ENCODE results near the gene MET.
A peak's percentile ranks its signal among the peaks of the same experiment; 100 is the strongest.
"Not testable (repeated sequence)": the region's sequence is repeated elsewhere in the genome, so short reads cannot be mapped to it uniquely, and the experiment has no call there.

MET gene

DNA sequence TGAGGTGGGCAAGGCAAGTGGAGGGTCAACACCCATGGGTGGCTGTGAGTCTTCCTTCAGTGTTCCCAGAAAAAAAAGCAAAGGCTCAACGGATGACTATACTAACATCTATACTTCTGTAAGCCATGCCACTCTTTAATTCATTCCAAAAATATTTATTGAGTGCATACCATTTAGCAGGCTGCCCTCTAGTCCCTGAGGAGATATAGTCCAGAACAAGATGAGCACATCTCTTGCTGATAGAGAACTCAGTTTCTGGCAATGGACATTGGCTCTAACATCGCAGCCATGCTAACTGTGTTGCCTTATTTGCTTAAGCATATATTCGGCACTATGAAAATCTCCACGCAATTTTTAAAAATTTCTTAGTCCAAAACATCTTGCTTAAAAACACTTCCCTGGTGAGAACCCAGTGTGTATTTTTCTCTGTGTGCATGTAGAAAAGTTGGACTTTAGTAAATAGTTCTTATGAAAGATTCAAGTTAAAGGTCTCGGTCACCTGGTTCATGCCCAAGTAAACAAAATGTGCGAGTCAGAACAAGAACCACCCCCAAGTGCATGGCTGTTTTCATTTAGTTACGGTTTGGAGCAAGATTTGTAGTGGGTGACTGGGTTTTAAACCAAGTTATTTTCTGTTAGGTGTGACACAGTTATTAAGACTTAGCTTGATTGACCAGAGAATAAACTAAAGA is 69.8 kb downstream of the MET start:
- peaks cover 0 to 4% (median 0%) of the 10 kb centered on the region in 5 donors for H3K36me3 ChIP-seq (ENCODE audit: control insufficient read depth in 5 of 5, insufficient read depth in 5 of 5, low read length in 5 of 5)
- no peak overlapping the region for H3K9ac ChIP-seq (ENCODE audit: low read length in 5 of 5)
- no peaks in the 10 kb centered on the region for H3K27me3 ChIP-seq (ENCODE audit: control insufficient read depth in 5 of 5, insufficient read depth in 4 of 5, low read length in 5 of 5)
- H3K4me1 ChIP-seq (ENCODE audit: control insufficient read depth in 5 of 5, insufficient read depth in 5 of 5, low read length in 5 of 5) = peaks cover 0 to 38% (median 15%) of the 10 kb centered on the region in 5 donors
- no peak overlapping the region for H3K4me3 ChIP-seq (ENCODE audit: low read depth in 1 of 5, low read length in 5 of 5)
- H3K9me3 ChIP-seq (ENCODE audit: control insufficient read depth in 5 of 5, low read length in 5 of 5) = no peaks in the 10 kb centered on the region
- no peak overlapping the region for H3K27ac ChIP-seq (ENCODE audit: low read depth, low read length)

DNA sequence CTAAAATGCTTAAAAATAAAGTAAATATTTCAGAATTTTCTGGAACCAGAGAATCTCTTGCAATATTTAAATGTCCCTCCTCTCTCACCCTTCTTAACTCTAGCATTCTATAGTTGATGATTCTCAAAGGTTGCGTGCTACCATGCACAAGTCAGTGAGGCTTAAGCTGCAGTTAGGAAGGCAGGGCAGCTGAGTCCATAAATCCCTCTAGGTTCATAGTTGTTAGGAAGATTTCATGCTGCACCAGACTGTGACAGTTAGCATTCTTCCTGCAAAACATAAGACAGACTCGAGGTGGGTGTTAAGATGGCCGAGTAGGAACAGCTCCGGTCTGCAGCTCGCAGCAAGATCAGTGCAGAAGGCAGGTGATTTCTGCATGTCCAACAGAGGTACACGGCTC is 70.6 kb downstream of the MET start:
- no peak overlapping the region for H3K27ac ChIP-seq (ENCODE audit: low read depth, low read length)
- peaks cover 0 to 4% (median 0%) of the 10 kb centered on the region in 5 donors for H3K36me3 ChIP-seq (ENCODE audit: control insufficient read depth in 5 of 5, insufficient read depth in 5 of 5, low read length in 5 of 5)
- no peaks in the 10 kb centered on the region for H3K27me3 ChIP-seq (ENCODE audit: control insufficient read depth in 5 of 5, insufficient read depth in 4 of 5, low read length in 5 of 5)
- no peak overlapping the region for H3K9ac ChIP-seq (ENCODE audit: low read length in 5 of 5)
- H3K4me1 ChIP-seq (ENCODE audit: control insufficient read depth in 5 of 5, insufficient read depth in 5 of 5, low read length in 5 of 5) = peaks cover 0 to 30% (median 7%) of the 10 kb centered on the region in 5 donors
- H3K4me3 ChIP-seq (ENCODE audit: low read depth in 1 of 5, low read length in 5 of 5) = no peak overlapping the region
- no peaks in the 10 kb centered on the region for H3K9me3 ChIP-seq (ENCODE audit: control insufficient read depth in 5 of 5, low read length in 5 of 5)

DNA sequence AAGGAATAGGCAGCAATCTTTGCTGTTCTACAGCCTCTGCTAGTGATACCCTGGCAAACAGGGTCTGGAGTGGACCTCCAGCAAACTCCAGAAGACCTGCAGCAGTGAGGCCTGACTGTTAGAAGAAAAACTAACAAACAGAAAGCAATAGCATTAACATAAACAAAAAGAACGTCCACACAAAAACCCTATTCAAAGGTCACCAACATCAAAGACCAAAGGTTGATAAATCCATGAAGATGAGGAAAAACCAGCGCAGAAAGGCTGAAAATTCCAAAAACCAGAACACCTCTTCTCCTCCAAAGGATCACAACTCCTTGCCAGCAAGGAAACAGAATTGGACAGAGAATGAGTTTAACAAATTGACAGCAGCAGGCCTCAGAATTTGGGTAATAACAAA is 71.8 kb downstream of the MET start:
- not testable (repeated sequence) for H3K9me3 ChIP-seq (ENCODE audit: control insufficient read depth in 5 of 5, low read length in 5 of 5); H3K4me3 ChIP-seq (ENCODE audit: low read depth in 1 of 5, low read length in 5 of 5); H3K9ac ChIP-seq (ENCODE audit: low read length in 5 of 5); H3K36me3 ChIP-seq (ENCODE audit: control insufficient read depth in 5 of 5, insufficient read depth in 5 of 5, low read length in 5 of 5); H3K27ac ChIP-seq (ENCODE audit: low read depth, low read length); H3K27me3 ChIP-seq (ENCODE audit: control insufficient read depth in 5 of 5, insufficient read depth in 4 of 5, low read length in 5 of 5)
- H3K4me1 ChIP-seq (ENCODE audit: control insufficient read depth in 5 of 5, insufficient read depth in 5 of 5, low read length in 5 of 5) = peaks cover 0 to 23% (median 4%) of the 10 kb centered on the region in 5 donors

DNA sequence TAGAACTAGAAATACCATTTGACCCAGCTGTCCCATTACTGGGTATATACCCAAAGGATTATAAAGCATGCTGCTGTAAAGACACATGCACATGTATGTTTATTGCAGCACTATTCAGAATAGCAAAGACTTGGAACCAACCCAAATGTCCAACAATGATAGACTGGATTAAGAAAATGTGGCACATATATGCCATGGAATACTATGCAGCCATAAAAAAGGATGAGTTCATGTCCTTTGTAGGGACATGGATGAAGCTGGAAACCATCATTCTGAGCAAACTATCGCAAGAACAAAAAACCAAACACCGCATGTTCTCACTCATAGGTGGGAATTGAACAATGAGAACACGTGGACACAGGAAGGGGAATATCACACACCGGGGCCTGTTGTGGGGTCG is 74.4 kb downstream of the MET start:
- not testable (repeated sequence) for H3K4me1 ChIP-seq (ENCODE audit: control insufficient read depth in 5 of 5, insufficient read depth in 5 of 5, low read length in 5 of 5); H3K27ac ChIP-seq (ENCODE audit: low read depth, low read length); H3K4me3 ChIP-seq (ENCODE audit: low read depth in 1 of 5, low read length in 5 of 5); H3K9ac ChIP-seq (ENCODE audit: low read length in 5 of 5); H3K36me3 ChIP-seq (ENCODE audit: control insufficient read depth in 5 of 5, insufficient read depth in 5 of 5, low read length in 5 of 5); H3K9me3 ChIP-seq (ENCODE audit: control insufficient read depth in 5 of 5, low read length in 5 of 5); H3K27me3 ChIP-seq (ENCODE audit: control insufficient read depth in 5 of 5, insufficient read depth in 4 of 5, low read length in 5 of 5)

DNA sequence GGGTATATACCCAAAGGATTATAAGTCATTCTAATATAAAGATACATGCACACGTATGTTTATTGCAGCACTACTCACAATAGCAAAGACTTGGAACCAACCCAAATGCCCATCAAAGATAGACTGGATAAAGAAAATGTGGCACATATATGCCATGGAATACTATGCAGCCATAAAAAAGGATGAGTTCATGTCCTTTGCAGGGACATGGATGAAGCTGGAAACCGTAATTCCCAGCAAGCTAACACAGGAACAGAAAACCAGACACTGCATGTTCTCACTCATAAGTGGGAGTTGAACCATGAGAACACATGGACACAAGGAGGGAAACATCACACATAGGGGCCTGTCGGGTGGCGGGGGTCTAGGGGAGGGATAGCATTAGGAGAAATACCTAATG is 79.1 kb downstream of the MET start:
- not testable (repeated sequence) for H3K9ac ChIP-seq (ENCODE audit: low read length in 5 of 5); H3K27me3 ChIP-seq (ENCODE audit: control insufficient read depth in 5 of 5, insufficient read depth in 4 of 5, low read length in 5 of 5); H3K36me3 ChIP-seq (ENCODE audit: control insufficient read depth in 5 of 5, insufficient read depth in 5 of 5, low read length in 5 of 5); H3K4me3 ChIP-seq (ENCODE audit: low read depth in 1 of 5, low read length in 5 of 5); H3K27ac ChIP-seq (ENCODE audit: low read depth, low read length); H3K9me3 ChIP-seq (ENCODE audit: control insufficient read depth in 5 of 5, low read length in 5 of 5)
- H3K4me1 ChIP-seq (ENCODE audit: control insufficient read depth in 5 of 5, insufficient read depth in 5 of 5, low read length in 5 of 5) = peaks cover 0 to 12% (median 0%) of the 10 kb centered on the region in 5 donors

DNA sequence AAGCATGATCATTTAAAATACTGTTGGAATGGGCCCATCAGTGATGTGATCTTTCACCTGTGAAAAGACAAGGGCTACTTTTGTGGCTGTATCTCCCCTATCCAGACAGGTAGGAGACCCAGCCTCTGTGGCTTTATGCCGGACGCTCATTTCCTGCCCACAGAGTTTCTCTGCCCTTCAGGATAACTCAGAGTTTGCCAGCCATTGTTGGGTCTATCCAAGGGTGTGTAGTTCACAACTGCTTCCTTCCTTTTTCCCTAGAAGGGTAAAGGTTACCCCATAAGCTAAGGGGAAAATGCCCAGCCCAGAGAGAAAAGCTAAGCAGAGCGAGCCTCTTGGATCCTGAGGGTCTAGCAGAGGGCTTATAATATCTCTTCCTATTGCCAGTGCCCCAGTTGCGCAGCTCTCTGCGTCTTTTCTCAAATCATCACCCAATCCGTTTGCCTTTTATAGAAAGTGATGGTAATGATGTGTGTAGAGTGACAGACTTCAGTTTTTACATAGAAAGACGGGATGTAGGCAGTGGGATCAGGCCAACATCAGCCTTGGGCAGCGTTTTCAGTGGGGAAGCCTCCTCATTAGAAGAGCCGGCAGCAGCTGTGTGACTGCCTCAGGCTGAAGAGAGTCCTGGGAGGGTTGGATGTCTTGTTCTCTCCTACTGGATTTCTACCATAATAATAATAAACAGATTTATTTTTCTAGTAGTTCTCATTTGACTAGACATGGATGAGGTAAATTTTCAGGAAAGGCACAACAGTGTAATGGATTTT is 80.5 kb downstream of the MET start:
- Histone ChIP-seq H3K27me3 (ENCODE audit: control insufficient read depth in 5 of 5, insufficient read depth in 4 of 5, low read length in 5 of 5) (no peaks in the 10 kb centered on the region), H3K4me1 (ENCODE audit: control insufficient read depth in 5 of 5, insufficient read depth in 5 of 5, low read length in 5 of 5) (peaks cover 0 to 12% (median 0%) of the 10 kb centered on the region in 5 donors), H3K36me3 (ENCODE audit: control insufficient read depth in 5 of 5, insufficient read depth in 5 of 5, low read length in 5 of 5) (no peaks in the 10 kb centered on the region), H3K9ac (ENCODE audit: low read length in 5 of 5) (peak overlapping the region in 1 of 5 donors; percentile 21), H3K4me3 (ENCODE audit: low read depth in 1 of 5, low read length in 5 of 5) (no peak overlapping the region), H3K27ac (ENCODE audit: low read depth, low read length) (peak overlapping the region; percentile 63), H3K9me3 (ENCODE audit: control insufficient read depth in 5 of 5, low read length in 5 of 5) (no peaks in the 10 kb centered on the region)

DNA sequence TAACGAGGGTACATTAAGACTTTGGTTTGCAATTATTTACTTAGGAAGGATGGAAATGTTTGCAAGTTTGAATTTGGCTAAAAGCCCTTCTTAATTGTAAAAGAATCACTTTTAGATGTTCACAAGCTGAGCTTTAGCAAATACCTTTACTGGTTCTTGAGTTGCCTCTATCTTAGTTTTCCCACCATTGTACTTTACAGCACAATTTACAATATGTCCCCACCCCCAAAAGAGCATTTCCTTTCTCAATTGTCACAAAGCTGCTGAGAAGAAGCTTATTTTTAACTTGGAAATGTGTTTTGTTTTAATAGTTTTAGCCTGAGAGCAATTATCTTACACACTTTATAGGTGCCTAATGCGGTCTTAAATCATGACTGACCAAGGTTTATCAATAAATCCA is 81.1 kb downstream of the MET start:
- Histone ChIP-seq H3K27ac (ENCODE audit: low read depth, low read length) (peak overlapping the region; percentile 63), H3K9me3 (ENCODE audit: control insufficient read depth in 5 of 5, low read length in 5 of 5) (no peaks in the 10 kb centered on the region), H3K4me3 (ENCODE audit: low read depth in 1 of 5, low read length in 5 of 5) (no peak overlapping the region)

DNA sequence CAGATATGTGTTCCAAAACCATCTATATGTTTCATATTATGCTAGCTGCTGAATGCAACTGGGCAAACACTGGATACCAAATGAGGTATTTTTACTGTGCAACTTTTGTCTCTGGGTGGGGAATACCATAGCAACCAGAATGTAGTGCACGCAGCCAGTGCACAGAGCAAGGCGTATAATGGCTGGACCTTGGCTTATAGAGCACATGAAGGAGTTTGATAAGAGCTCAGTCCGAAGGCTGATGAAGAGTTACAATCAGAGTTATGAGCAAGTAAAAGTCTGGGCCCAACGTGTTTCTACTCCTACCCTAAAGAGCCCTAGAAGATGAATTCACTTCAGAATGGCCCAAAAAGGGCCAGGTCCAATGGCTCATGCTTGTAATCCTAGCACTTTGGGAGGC is 82.2 kb downstream of the MET start:
- H3K27me3 ChIP-seq (ENCODE audit: control insufficient read depth in 5 of 5, insufficient read depth in 4 of 5, low read length in 5 of 5) = no peaks in the 10 kb centered on the region
- H3K9me3 ChIP-seq (ENCODE audit: control insufficient read depth in 5 of 5, low read length in 5 of 5) = no peaks in the 10 kb centered on the region
- H3K4me3 ChIP-seq (ENCODE audit: low read depth in 1 of 5, low read length in 5 of 5) = no peak overlapping the region
- no peak overlapping the region for H3K27ac ChIP-seq (ENCODE audit: low read depth, low read length)
- no peak overlapping the region for H3K9ac ChIP-seq (ENCODE audit: low read length in 5 of 5)
- no peaks in the 10 kb centered on the region for H3K36me3 ChIP-seq (ENCODE audit: control insufficient read depth in 5 of 5, insufficient read depth in 5 of 5, low read length in 5 of 5)
- peaks cover 0 to 12% (median 0%) of the 10 kb centered on the region in 5 donors for H3K4me1 ChIP-seq (ENCODE audit: control insufficient read depth in 5 of 5, insufficient read depth in 5 of 5, low read length in 5 of 5)

More for the DNA sequence above, 81.1 kb downstream of the MET start:
- H3K4me1 ChIP-seq (ENCODE audit: control insufficient read depth in 5 of 5, insufficient read depth in 5 of 5, low read length in 5 of 5) = peaks cover 0 to 12% (median 0%) of the 10 kb centered on the region in 5 donors
- H3K9ac ChIP-seq (ENCODE audit: low read length in 5 of 5) = no peak overlapping the region
- no peaks in the 10 kb centered on the region for H3K27me3 ChIP-seq (ENCODE audit: control insufficient read depth in 5 of 5, insufficient read depth in 4 of 5, low read length in 5 of 5)
- H3K36me3 ChIP-seq (ENCODE audit: control insufficient read depth in 5 of 5, insufficient read depth in 5 of 5, low read length in 5 of 5) = no peaks in the 10 kb centered on the region

DNA sequence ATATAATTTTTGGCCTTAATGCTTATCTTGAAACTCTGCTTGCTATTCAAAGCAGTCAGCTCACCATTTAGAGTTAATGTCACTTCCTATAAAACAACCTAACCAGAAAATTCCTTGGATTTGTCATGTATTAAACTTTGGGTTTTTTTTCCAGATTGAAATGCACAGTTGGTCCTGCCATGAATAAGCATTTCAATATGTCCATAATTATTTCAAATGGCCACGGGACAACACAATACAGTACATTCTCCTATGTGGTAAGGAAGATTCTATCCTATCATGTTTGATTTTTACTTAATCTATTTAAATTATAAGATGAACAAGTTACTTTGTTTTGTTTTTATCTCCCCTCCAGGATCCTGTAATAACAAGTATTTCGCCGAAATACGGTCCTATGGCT is 85.3 kb downstream of the MET start:
- Histone ChIP-seq H3K4me1 (ENCODE audit: control insufficient read depth in 5 of 5, insufficient read depth in 5 of 5, low read length in 5 of 5) (peaks cover 0 to 10% (median 0%) of the 10 kb centered on the region in 5 donors), H3K9ac (ENCODE audit: low read length in 5 of 5) (no peak overlapping the region), H3K27ac (ENCODE audit: low read depth, low read length) (no peak overlapping the region), H3K4me3 (ENCODE audit: low read depth in 1 of 5, low read length in 5 of 5) (no peak overlapping the region), H3K9me3 (ENCODE audit: control insufficient read depth in 5 of 5, low read length in 5 of 5) (no peaks in the 10 kb centered on the region), H3K27me3 (ENCODE audit: control insufficient read depth in 5 of 5, insufficient read depth in 4 of 5, low read length in 5 of 5) (no peaks in the 10 kb centered on the region), H3K36me3 (ENCODE audit: control insufficient read depth in 5 of 5, insufficient read depth in 5 of 5, low read length in 5 of 5) (no peaks in the 10 kb centered on the region)

DNA sequence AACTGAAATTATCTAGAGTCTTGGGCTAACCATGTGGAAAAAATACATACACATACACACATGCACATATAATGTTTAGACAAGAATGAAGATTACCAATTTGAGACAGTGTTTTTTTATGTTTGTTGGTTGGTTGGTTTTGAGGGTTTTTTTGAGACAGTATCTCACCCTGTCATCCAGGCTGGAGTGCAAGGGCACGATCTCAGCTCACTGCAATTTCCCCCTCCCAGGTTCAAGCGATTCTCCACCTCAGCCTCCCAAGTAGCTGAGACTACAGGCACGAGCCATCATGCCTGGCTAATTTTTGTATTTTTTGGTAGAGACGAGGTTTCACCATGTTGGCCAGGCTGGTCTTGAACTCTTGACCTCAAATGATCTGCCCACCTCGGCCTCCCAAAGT is 87.6 kb downstream of the MET start:
- H3K9me3 ChIP-seq (ENCODE audit: control insufficient read depth in 5 of 5, low read length in 5 of 5); H3K4me1 ChIP-seq (ENCODE audit: control insufficient read depth in 5 of 5, insufficient read depth in 5 of 5, low read length in 5 of 5); H3K9ac ChIP-seq (ENCODE audit: low read length in 5 of 5); H3K27ac ChIP-seq (ENCODE audit: low read depth, low read length); H3K27me3 ChIP-seq (ENCODE audit: control insufficient read depth in 5 of 5, insufficient read depth in 4 of 5, low read length in 5 of 5); H3K36me3 ChIP-seq (ENCODE audit: control insufficient read depth in 5 of 5, insufficient read depth in 5 of 5, low read length in 5 of 5); H3K4me3 ChIP-seq (ENCODE audit: low read depth in 1 of 5, low read length in 5 of 5): not testable (repeated sequence)
